Measurements from ENCODE around the gene RBM47. TPM values are rescaled to one million over a fixed set of nuclear protein-coding genes. Genes with fewer than 3 reads are reported as not detected.

Gene RBM47
- total RNA-seq, 1 donor from 2014 or later, result 0.98 TPM

DNA sequence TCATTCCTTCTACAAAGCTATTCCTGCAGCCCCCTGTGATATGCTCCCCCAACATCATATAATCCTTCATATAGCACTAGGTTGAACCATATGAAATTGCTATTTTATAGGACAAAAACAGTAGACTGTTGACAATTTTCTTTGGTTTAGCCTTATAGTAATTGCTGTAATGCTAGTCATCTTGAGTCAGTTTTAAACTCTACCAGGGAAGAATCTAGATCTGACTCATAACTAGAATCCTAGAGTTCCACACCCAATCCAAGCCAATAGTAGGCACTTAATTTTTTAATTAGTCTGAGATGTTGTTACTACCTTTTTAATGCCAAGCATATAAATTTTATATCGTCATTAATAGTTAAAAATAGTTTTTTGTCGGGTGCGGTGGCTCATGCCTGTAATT, 157.7 kb downstream of the RBM47 start:
- no peak overlapping the region for H3K27ac Mint-ChIP-seq (ENCODE audit: unreplicated experiment)
- H3K4me1 Mint-ChIP-seq (ENCODE audit: low read depth, unreplicated experiment), result no peaks in the 10 kb centered on the region
- no peaks in the 10 kb centered on the region for H3K9me3 Mint-ChIP-seq (ENCODE audit: unreplicated experiment)
- H3K4me3 Mint-ChIP-seq (ENCODE audit: unreplicated experiment), result no peak overlapping the region
- H3K27me3 Mint-ChIP-seq (ENCODE audit: unreplicated experiment), result peaks cover 1% of the 10 kb centered on the region
- no peak for DNase-seq
- no peaks in the 10 kb centered on the region for H3K36me3 Mint-ChIP-seq (ENCODE audit: unreplicated experiment)
- TF ChIP-seq, protein P1, sequence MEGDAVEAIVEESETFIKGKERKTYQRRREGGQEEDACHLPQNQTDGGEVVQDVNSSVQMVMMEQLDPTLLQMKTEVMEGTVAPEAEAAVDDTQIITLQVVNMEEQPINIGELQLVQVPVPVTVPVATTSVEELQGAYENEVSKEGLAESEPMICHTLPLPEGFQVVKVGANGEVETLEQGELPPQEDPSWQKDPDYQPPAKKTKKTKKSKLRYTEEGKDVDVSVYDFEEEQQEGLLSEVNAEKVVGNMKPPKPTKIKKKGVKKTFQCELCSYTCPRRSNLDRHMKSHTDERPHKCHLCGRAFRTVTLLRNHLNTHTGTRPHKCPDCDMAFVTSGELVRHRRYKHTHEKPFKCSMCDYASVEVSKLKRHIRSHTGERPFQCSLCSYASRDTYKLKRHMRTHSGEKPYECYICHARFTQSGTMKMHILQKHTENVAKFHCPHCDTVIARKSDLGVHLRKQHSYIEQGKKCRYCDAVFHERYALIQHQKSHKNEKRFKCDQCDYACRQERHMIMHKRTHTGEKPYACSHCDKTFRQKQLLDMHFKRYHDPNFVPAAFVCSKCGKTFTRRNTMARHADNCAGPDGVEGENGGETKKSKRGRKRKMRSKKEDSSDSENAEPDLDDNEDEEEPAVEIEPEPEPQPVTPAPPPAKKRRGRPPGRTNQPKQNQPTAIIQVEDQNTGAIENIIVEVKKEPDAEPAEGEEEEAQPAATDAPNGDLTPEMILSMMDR (IDR thresholded peaks at IDR 0.05; ENCODE audit: partially characterized antibody, unreplicated experiment), result no peak

DNA sequence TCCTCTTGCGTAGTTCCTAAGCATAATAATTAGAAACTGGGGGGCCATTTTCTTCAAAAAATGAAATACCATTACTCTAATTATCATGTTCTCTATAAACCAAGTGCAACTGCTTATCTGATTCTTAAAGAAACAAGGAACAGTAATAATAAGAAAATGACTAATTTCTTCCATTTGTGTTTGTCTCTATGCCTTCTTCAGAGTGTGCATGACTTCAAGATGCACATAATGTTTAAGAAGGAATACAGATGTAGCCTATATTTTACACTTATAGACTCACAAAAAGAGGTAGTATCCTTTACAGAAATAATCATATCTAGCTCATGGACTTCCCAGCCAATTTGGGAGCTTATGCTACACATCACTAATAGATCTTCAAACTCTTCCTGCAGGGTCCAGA, 162.9 kb downstream of the RBM47 start:
- TF ChIP-seq, protein P1 (IDR thresholded peaks at IDR 0.05; ENCODE audit: partially characterized antibody, unreplicated experiment), result no peak
- Mint-ChIP-seq H3K4me3 (ENCODE audit: unreplicated experiment) (no peak overlapping the region), H3K27ac (ENCODE audit: unreplicated experiment) (no peak overlapping the region), H3K27me3 (ENCODE audit: unreplicated experiment) (peaks cover 1% of the 10 kb centered on the region), H3K4me1 (ENCODE audit: low read depth, unreplicated experiment) (no peaks in the 10 kb centered on the region), H3K36me3 (ENCODE audit: unreplicated experiment) (no peaks in the 10 kb centered on the region), H3K9me3 (ENCODE audit: unreplicated experiment) (no peaks in the 10 kb centered on the region)
- DNase-seq, result no peak

DNA sequence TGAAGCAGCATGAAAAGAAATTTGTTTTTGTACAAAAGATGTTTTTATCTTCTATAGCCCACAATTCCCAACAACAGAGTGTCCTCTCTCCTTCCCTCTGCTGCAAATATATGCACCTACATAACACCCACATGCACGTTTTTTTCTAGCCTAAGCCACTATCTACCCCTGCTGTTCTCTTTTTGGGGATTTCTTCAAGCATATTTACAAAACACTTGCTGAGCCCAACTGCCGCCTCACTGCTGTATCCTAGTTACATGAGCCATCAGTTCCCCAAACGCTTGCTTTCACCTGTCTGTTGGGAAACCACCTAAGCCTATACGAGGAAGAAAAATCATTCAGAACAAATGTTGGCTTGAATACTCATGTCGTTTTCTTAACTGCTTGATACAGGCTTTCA, 167.3 kb downstream of the RBM47 start:
- Mint-ChIP-seq H3K27me3 (ENCODE audit: unreplicated experiment) (no peaks in the 10 kb centered on the region), H3K4me3 (ENCODE audit: unreplicated experiment) (no peak overlapping the region), H3K36me3 (ENCODE audit: unreplicated experiment) (no peaks in the 10 kb centered on the region), H3K9me3 (ENCODE audit: unreplicated experiment) (no peaks in the 10 kb centered on the region), H3K27ac (ENCODE audit: unreplicated experiment) (no peak overlapping the region), H3K4me1 (ENCODE audit: low read depth, unreplicated experiment) (no peaks in the 10 kb centered on the region)
- TF ChIP-seq, protein P1 (IDR thresholded peaks at IDR 0.05; ENCODE audit: partially characterized antibody, unreplicated experiment), result no peak
- no peak for DNase-seq

DNA sequence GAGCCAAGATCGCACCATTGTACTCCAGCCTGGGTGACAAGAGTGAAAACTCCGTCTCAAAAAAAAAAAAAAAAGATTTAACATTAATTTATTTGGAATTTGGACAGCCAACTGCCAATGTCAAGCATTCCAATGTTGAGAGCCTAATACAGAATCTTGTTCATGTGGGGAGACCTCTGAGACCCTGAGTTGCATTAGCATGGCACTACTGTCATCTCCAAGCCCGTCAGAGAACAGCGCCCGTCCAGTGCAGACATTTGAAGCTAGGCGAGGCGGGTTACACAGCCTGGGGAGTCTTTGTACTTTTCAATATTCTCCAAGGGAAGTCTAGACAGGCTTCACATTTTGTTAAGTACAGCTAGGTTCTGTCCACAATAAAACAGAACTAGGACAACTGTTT, 167.8 kb downstream of the RBM47 start:
- no peaks in the 10 kb centered on the region for H3K4me1 Mint-ChIP-seq (ENCODE audit: low read depth, unreplicated experiment)
- no peaks in the 10 kb centered on the region for H3K36me3 Mint-ChIP-seq (ENCODE audit: unreplicated experiment)
- H3K4me3 Mint-ChIP-seq (ENCODE audit: unreplicated experiment), result no peak overlapping the region
- no peak overlapping the region for H3K27ac Mint-ChIP-seq (ENCODE audit: unreplicated experiment)
- no peaks in the 10 kb centered on the region for H3K9me3 Mint-ChIP-seq (ENCODE audit: unreplicated experiment)
- TF ChIP-seq, protein P1 (IDR thresholded peaks at IDR 0.05; ENCODE audit: partially characterized antibody, unreplicated experiment), result no peak
- no peak for DNase-seq
- H3K27me3 Mint-ChIP-seq (ENCODE audit: unreplicated experiment), result no peaks in the 10 kb centered on the region

DNA sequence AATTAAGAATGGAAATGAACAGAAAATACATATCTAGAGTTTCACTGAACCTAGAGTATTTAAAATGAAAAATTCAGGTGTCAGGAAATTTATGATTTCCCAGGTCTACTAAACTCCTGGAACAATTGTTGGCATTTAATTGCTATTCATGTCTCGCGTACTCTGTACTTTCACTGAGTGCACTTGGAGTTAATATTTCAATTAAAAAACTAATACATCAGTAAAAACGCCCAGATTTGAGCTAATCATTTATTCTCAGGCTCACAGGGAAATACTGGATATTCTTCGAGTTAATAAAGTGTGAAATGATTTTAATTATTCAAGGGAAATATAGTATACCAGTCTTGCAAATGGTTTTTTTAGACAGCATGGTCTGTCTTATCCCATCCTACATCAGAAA, 168.6 kb downstream of the RBM47 start:
- Mint-ChIP-seq H3K4me3 (ENCODE audit: unreplicated experiment) (no peak overlapping the region), H3K36me3 (ENCODE audit: unreplicated experiment) (no peaks in the 10 kb centered on the region), H3K9me3 (ENCODE audit: unreplicated experiment) (no peaks in the 10 kb centered on the region), H3K27me3 (ENCODE audit: unreplicated experiment) (no peaks in the 10 kb centered on the region), H3K27ac (ENCODE audit: unreplicated experiment) (no peak overlapping the region), H3K4me1 (ENCODE audit: low read depth, unreplicated experiment) (no peaks in the 10 kb centered on the region)
- DNase-seq, result no peak
- TF ChIP-seq, protein P1 (IDR thresholded peaks at IDR 0.05; ENCODE audit: partially characterized antibody, unreplicated experiment), result no peak

Data from glutamatergic neuron (in vitro differentiated cells).